Occipital lobe (tissue), 2 donors: Measurements from ENCODE around the gene COMMD9. TPM values are rescaled to one million over a fixed set of nuclear protein-coding genes. Genes with fewer than 3 reads are reported as not detected.
A peak's percentile ranks its signal among the peaks of the same experiment; 100 is the strongest.

Source experiments
- DNase-seq: peaks from one replicate; lab custom pipeline; 2025; lab: John Stamatoyannopoulos, UW
- total RNA-seq: library from RNA; depleted of rRNA; stranded (reverse); fragments of >200 nt; gene quantifications from one replicate; pipeline ENCODE4 v1.2.3, GENCODE V29; 2014

COMMD9 gene
- total RNA-seq, 1 donor from 2014 or later = 51.3 TPM

GRCh38 chr11:36257351-36257750 is 31.9 kb downstream of the COMMD9 start:
- no peak for DNase-seq

DNA sequence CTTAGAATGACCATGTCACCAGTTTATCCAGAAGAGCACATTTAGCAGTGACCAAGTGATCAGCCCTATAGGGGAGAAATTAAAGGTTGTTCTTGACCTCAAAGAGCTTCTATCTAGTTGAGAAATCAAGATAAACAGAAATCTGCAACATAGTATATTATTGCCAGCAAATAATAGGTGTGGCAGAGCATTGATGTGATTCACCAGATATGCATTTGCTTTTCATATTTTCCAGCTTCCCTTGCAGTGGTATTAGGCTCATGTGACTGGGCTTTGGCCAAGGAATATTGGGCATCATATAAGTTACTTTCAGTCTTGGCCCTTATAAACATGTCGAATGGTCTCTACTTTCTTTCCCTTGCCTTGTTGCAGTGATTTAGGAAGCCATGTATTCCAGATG is 34.5 kb downstream of the COMMD9 start:
- DNase-seq = no peak

DNA sequence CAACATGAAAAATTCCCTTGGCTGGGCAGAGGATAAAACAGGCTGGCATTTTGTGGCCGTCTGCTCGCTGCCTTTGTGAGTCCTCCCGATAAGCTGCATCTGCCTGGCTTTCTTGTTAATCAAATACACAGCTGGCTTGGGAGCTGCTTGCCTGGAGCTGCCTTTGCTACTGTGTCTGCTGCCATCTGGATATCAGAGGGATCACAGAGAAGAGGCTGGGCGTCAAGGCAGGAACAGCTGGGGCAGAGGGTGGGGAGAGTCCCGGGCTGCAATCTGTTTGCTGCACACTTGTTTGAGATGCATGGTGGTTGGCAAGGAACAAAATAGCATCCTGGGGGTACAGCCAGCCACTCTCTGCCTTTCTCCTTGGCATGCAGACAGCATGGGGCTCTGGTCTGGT is 36.0 kb downstream of the COMMD9 start:
- DNase-seq = peak; percentile 55

DNA sequence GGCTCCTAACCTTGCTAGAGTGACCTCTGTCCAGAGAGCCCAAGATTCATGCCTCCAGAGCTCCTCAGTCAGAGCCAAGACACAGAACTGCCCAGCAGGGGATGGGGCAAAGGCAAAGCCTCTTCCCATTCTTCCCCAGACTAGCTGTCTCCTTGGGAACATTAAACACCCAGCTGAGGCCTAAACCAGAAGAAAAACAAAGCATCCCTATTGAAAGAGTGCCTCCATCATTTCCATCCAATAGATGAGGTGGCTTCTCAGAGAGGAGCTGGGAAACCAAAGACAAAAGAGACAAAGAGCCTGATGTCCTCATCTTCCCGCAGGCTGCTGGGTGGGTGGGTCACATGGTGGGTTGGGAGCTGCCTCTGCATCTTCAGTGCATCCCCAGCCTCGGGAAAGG is 37.4 kb downstream of the COMMD9 start:
- no peak for DNase-seq

DNA sequence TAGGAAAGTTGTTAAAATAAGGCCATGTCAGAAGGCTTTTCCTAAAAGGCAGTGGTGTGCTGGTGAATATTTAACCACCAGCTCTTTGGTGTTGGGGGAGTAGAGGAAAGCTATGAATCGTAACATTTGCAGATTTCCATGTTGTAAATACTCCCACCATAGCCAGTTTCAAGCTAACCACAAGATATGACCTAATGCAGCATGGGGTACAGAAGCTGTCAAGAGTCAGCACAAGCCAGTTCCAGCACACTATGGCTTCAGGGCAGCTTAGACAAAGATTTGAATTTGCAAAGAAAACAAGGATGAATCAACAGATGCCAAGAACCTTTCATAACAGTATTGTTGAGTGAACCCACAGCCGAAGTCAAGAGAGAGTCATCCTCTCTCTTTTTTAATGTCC is 40.0 kb downstream of the COMMD9 start:
- DNase-seq = no peak

DNA sequence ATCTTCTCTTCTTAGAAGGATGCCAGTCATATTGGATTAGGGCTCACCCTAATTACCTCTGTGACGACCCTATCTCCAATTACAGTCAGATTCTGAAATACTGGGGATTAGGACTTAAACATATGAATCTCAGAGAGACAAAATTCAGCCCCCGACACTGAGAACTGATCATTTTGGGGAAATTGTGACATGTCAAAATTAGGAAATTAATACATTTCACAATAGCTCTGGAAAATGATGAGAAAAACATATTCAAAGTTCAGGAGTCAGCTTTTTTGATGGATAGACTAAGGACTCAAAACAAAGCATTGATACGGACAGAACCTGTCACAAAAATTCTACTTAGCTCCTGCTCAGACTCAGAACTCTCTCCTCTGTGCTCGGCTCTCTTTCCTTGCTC is 40.8 kb downstream of the COMMD9 start:
- no peak for DNase-seq

DNA sequence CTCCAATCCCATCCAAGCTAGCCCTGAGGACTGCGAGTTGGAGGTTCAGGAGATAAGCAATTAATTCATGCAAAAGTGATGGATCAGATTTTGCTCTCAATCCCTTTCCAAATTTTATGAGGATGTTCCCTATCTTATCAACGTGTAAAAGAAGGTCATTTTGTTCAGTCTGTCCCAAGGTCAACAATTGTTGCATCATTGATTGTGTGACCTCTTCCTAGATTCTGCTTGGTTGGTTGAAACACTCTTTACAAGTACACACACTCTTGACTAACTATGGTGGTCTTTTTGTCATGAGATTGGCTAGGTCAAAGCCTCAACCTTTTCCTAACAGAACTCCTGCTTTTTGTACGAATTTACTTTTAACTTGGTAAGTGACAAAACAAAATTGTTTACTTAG is 41.7 kb downstream of the COMMD9 start:
- no peak for DNase-seq

GRCh38 chr11:36243641-36244040 is 45.6 kb downstream of the COMMD9 start:
- peak; percentile 60 for DNase-seq

DNA sequence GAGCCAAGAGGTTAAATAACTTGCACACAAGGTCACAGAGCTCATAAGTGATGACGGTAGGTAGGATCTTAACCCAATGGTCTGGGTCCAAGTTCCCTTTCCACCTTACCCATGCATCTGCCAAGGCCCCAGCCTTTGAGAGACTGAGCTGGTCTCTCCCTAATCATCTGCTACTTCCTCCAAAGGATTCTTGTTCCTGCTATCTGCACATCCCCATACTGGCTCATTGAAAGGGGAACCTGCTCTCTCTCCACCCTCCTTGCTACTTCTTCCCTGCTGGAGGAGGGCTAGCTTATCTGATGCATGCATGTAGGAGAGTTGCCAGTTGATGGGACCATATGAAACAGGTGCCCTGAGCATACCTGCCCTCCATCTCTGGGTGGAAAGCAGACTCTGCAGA is 47.7 kb downstream of the COMMD9 start:
- no peak for DNase-seq

DNA sequence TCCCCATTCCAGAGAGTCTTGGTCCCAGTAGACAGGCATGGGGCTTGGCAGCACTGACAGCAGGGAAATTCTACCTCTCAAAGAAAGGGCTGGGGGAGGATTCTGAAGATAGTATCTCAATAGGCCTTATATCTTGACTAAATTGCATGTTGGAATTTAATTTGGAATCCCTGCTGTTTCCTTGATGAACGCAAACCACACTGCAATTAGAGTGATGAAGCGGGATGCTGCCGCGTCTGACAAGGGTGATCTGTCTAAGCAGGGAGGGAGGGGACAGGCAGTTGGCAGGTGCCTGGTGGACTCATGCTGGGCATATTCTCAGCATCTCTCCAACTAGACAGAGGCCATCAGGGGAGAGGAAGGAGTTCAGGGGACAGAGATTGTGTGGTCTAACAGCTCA is 48.4 kb downstream of the COMMD9 start:
- DNase-seq = no peak

GRCh38 chr11:36240173-36240572 is 49.1 kb downstream of the COMMD9 start:
- no peak for DNase-seq

GRCh38 chr11:36239636-36240035 is 49.6 kb downstream of the COMMD9 start:
- DNase-seq = peak; percentile 22

- DNase-seq = no peak
Observed at GRCh38 chr11:36238881-36239280, 50.3 kb downstream of the COMMD9 start.

- DNase-seq = no peak
Observed at GRCh38 chr11:36238036-36238631, 51.1 kb downstream of the COMMD9 start.

GRCh38 chr11:36237391-36237790 is 51.8 kb downstream of the COMMD9 start:
- no peak for DNase-seq

DNA sequence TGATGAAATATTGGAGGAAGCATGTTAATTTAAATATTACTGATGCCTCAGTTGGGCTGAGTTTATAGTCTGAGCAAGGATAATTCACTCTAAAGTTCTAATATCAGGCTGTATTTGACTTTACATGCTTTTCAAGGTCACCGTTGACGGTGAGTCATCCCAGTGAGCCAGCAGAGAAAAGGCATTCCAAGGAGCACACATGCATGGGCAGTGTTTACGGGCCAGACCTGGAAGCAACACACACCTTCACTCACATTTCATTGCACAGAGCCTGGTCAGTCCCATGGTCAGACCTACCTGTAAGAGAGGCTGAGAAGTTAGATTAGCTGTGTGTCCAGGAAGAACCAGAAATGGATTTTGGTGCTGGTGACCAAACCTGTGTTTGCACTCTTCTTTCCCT is 53.5 kb downstream of the COMMD9 start:
- no peak for DNase-seq

DNA sequence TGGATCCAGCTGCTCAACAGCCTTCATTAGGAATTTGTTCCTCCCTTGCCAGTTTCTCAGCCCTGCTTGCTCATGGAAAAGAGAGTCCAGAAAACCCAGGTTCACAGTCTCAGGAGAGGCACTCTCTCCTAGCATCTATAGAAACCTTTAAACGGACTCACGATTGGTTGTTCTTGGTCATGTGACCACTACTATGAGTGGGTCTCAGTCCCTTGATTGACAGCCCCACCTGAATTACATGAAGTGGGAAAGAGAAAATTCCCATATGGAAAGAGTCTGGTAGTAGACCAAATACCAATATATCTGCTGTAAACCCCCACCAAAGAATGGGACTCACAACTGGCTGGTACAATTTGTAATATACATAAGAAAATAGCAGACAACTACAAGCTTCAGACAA is 54.4 kb downstream of the COMMD9 start:
- DNase-seq = no peak

DNA sequence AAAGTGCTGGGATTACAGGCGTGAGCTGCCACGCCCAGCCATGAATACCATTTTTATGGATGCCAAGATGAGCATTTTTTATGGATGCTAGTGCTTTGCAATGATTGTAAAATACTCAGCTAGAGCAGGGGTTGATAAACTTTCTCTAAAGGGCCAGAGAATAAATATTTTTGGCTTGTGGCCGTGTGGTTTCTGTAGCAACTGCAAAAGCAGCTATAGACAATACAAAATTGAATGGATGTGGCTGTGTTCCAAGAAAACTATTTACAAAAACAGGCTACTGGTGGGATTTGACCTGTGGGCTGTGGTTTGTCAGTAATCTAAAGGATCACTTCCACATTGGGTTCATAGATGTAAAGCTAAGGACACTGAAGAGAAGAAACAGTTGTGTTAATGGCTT is 56.0 kb downstream of the COMMD9 start:
- no peak for DNase-seq

DNA sequence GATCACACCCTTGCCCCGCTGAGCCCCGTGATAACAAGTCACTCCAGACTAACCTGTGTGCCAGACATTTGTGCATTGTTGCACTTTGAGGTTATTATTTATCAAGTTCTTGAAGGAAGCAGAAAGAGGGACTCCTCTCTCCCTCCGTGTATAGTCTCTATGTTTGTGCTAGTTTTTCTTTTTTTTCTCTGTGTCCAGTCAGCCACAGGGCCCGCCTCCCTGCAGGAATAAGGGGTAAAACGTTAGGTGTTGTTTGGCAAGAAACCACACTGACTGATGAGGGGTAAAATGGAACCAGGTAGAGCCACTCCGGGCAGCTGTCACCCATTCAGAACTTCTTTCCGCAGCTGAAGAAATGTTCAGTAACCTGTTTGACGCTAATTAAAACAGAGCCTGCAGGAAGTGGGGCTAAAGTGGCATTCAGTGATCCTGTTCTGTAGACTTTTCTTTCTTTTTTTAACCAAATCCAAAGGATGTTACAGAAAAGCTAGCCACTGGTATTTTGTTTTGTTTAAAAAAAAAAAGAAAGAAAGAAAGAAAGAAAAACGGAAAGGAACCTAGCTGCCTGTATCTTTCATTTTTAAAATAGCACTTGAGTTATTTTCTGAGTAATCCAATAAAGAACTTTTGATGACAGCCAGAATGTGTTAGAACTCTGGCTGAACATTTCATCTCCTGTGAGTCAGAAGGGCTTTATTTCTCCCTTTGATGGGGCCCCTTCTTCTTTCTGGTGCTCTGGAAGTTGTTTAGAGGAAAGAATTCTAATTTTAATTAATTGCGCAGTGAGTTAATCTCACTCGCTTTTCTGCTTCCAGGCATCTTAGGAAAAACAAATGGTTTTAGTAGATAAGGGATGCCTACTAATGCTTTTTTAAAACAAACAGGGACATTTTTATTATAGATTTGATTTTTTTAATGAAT is 58.2 kb downstream of the COMMD9 start:
- no peak for DNase-seq

DNA sequence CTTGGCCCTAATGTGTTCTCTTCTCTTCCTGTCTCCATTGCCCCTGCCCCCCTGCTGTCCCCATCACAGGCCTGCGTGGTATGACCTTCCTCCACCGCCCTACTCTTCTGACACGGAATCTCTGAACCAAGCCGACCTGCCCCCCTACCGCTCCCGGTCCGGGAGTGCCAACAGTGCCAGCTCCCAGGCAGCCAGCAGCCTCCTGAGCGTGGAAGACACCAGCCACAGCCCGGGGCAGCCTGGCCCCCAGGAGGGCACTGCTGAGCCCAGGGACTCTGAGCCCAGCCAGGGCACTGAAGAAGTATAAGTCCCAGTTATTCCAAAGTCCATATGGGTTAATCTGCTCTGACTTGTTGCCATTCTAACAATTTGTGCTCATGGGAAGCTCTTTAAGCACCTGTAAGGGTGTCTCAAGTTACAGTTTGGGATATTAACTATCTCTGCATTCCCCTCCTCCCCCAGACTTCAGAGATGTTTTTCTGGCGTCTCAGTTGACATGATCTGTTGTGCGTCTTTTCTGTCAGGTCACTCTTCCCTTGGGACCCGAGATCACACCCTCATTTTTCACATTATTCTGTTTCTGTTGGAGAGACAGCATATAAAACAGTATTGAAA is 60.0 kb downstream of the COMMD9 start:
- no peak for DNase-seq

DNA sequence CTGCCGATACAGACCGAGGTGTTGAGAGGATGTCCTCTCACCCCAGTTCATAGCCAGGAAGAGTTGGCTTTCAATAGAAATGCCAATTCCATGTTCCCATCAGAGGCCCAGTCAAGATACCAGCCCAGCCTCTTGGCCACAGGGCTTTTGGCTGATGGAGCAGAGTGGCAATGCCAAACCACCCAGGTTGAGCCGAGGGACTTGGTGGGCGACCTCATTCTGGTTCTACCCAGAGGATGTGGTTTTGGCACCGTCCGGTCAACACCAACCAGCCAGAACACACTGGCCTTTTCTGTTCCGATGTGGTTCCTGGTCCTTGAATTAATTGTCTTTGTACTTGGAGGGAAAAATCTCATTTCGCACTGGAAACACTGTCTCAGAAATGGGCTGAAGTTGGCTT is 60.5 kb downstream of the COMMD9 start:
- no peak for DNase-seq

DNA sequence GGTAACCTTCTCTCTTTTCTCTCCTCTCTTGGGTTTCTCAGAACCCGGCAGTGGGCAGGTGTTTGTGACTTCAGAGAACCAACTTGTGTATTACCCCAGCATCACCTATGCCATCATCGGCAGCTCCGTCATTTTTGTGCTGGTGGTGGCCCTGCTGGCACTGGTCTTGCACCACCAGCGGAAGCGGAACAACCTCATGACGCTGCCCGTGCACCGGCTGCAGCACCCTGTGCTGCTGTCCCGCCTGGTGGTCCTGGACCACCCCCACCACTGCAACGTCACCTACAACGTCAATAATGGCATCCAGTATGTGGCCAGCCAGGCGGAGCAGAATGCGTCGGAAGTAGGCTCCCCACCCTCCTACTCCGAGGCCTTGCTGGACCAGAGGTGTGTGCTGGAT is 62.2 kb downstream of the COMMD9 start:
- no peak for DNase-seq
